ENCODE measurements around the gene PHF23.
A peak's percentile ranks its signal among the peaks of the same experiment; 100 is the strongest.

PHF23 gene

DNA sequence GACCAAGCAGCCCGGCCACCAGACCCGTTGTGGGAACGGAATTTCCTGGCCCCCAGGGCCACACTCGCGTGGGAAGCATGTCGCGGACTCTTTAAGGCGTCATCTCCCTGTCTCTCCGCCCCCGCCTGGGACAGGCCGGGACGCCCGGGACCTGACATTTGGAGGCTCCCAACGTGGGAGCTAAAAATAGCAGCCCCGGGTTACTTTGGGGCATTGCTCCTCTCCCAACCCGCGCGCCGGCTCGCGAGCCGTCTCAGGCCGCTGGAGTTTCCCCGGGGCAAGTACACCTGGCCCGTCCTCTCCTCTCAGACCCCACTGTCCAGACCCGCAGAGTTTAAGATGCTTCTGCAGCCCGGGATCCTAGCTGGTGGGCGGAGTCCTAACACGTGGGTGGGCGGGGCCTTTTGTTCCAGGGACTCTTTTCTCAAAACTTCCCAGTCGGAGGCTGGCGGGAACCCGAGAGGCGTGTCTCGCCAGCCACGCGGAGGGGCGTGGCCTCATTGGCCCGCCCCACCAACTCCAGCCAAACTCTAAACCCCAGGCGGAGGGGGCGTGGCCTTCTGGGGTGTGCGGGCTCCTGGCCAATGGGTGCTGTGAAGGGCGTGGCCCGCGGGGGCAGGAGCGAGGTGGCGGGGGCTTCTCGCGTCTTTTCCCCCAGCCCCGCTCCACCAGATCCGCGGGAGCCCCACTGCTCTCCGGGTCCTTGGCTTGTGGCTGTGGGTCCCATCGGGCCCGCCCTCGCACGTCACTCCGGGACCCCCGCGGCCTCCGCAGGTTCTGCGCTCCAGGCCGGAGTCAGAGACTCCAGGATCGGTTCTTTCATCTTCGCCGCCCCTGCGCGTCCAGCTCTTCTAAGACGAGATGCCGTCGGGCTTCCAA lies 42.1 kb upstream of the PHF23 start, which contains the start of gene SLC2A4:
TSS of gene SLC2A4 (plus strand) at position 645 of the 879 bp plus-strand sequence. CDS start at position 862, 217 bp downstream.
- DNase-seq (ENCODE audit: extremely low read depth, low read depth), result peak; percentile 77
- TF ChIP-seq, protein P1, sequence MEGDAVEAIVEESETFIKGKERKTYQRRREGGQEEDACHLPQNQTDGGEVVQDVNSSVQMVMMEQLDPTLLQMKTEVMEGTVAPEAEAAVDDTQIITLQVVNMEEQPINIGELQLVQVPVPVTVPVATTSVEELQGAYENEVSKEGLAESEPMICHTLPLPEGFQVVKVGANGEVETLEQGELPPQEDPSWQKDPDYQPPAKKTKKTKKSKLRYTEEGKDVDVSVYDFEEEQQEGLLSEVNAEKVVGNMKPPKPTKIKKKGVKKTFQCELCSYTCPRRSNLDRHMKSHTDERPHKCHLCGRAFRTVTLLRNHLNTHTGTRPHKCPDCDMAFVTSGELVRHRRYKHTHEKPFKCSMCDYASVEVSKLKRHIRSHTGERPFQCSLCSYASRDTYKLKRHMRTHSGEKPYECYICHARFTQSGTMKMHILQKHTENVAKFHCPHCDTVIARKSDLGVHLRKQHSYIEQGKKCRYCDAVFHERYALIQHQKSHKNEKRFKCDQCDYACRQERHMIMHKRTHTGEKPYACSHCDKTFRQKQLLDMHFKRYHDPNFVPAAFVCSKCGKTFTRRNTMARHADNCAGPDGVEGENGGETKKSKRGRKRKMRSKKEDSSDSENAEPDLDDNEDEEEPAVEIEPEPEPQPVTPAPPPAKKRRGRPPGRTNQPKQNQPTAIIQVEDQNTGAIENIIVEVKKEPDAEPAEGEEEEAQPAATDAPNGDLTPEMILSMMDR (IDR thresholded peaks at IDR 0.05; ENCODE audit: low read depth, low read length), result no peak

DNA sequence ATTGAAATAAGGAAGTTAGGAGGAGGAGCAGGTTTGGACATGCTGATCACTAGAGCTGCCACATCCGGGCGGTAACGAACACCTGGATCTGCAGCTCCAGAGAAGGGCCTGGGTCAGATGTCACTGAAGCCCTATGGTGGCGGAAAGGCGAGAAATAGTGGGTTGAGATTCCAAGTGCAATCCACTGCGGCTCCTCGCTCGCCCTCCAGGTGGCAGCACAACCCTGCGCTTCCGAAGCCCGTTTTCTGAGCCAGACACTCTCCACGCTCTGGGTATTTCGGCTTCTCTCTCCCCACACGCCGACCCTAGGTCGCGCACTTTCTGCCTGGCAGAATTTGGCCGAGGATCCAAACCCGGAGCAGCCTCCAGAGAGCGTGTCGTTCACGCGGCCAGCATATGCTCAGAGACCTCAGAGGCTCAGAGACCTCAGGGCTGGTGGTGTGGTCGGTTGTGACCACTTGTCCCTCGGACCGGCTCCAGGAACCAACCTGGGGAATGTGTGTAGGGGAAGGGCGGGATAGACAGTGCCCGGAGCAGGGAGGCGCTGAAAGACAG lies 41.3 kb upstream of the PHF23 start:
- peak; percentile 48 for DNase-seq (ENCODE audit: extremely low read depth, low read depth)

DNA sequence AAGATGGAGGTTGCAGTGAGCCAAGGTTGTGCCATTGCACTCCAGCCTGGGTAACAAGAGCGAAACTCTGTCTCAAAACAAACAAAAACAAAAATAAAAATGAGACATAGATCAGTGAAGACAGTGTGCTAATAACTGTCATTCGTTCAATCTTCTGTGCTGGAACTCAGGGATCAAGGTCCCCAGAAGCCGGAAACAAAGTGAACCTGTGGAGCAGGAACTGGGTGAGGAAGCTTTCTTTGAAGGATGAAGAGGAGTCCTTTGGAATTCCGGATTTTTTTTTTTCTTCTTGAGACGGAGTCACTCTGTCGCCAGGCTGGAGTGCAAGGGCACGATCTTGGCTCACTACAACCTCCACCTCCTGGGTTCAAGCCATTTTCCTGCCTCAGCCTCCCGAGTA lies 40.2 kb upstream of the PHF23 start:
- TF ChIP-seq, protein P1 (IDR thresholded peaks at IDR 0.05; ENCODE audit: low read depth, low read length), result no peak
- DNase-seq (ENCODE audit: extremely low read depth, low read depth), result no peak

More for the DNA sequence above, 41.3 kb upstream of the PHF23 start:
- TF ChIP-seq, protein P1 (IDR thresholded peaks at IDR 0.05; ENCODE audit: low read depth, low read length), result peak; percentile 96

DNA sequence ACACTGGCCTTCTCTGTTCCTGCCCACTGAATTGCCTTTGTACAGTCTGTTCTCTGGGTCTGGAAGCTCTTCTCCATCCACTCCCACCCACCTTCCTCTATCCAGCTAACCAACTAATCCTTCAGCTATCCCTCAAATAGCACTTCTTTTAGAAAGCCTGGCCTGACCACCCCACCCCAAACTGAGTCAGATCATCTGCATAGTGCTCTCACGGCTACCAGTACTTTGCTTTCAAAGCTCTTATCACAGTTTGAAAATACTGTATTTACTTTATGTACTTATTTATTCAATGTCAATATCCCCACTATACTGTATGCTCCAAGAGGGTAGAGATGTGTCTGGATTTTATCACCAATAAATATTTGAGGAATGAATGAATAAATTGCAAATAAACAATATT lies 27.5 kb upstream of the PHF23 start:
- no peak for DNase-seq (ENCODE audit: extremely low read depth, low read depth)
- TF ChIP-seq, protein P1 (IDR thresholded peaks at IDR 0.05; ENCODE audit: low read depth, low read length), result no peak

DNA sequence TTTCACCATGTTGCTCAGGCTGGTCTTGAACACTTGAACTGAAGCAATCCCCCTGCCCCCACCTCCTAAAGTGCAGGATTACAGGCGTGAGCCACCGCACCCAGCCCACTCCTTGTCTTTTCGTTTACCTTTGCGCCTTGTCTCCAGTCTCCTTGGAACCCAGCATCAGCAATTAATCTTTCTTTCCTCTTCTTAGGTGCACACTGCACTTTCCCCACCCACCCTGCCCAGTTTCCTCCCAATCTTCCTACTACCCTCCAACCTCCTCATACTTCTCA lies 24.5 kb upstream of the PHF23 start:
- DNase-seq (ENCODE audit: extremely low read depth, low read depth), result no peak
- TF ChIP-seq, protein P1 (IDR thresholded peaks at IDR 0.05; ENCODE audit: low read depth, low read length), result no peak

DNA sequence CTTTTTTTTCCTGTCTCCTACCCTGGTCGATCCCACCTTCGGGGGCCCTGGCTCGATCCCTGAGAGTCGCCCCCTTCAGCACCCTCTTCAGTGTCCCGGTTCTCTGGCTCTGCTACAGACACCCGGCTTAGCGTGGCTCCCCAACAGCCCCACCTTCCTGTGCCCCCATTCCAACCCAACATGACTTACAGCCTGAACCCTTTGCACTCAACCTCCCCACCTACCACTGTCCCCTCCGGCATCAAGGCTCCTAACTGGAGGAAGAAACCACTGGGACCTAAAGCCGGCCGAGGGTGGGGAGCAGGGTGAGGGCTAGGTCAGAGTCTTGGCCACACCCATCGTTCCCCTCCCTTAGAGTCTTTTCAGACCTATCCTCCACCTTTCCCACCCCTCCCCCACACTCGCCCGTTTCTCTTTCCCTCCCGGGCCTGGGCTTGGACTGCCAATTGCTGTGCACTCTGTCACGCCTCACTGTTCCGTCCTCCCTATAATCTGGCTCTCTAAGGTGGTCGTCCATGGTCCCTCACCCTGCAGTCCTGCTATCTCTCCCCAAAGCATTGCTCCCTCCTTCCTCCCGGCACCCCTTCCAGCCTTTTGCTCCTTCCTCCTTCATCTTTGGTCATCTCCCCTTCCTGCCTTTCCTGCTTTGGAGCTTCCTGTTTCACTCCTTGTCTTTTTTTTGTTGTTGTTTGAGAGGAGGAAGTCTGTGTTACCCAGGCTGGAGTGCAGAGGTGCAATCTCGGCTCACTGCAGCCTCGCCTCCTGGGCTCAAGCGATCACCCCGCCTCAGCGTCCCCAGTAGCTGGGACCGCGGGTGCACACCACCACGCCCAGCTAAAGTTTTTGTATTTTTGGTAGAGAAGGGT lies 23.9 kb upstream of the PHF23 start:
- TF ChIP-seq, protein P1 (IDR thresholded peaks at IDR 0.05; ENCODE audit: low read depth, low read length), result no peak
- DNase-seq (ENCODE audit: extremely low read depth, low read depth), result no peak
